H1 (cell line): ENCODE measurements around the gene PHACTR1. TPM values are rescaled to one million over a fixed set of nuclear protein-coding genes. Genes with fewer than 3 reads are reported as not detected.

Experiments
- CTCF ChIA-PET: fragments of 300-600 bp; sonication (Branson Sonifier 250); formaldehyde crosslinking; loops from one replicate; lab custom pipeline; 2021; ENCODE audit not compliant: partially characterized antibody; lab: Charles Lee
- POLR2A ChIA-PET: fragments of 300-600 bp; sonication (Branson Sonifier 250); formaldehyde crosslinking; loops from one replicate; lab custom pipeline; 2021; ENCODE audit warnings: inconsistent platforms; ENCODE audit not compliant: partially characterized antibody; lab: Charles Lee
- DNase-seq, 2 experiments: peaks; one replicate each; pipeline versions ENCODE4 v3.0.0 to v3.0.0-alpha.2; 2010 to 2022; ENCODE audit warnings: low spot score in 2 of 2, low read depth in 1 of 2, mixed read lengths in 1 of 2
- FAIRE-seq: peaks from 2 replicates; lab custom pipeline; 2011; peaks lifted over from hg19 to GRCh38; lab: Jason Lieb, UNC
- H2AFZ ChIP-seq: 2 replicates; pipeline ENCODE4 v1.8.1; 2012; ENCODE audit warnings: low read length, inconsistent platforms
- H2AK5ac ChIP-seq: 2 replicates; pipeline ENCODE4 v1.6.1; 2013; ENCODE audit warnings: low read depth, low read length
- H2BK120ac ChIP-seq: replicated peaks from 2 replicates; pipeline ENCODE3; 2013; ENCODE audit warnings: low read depth, low read length, inconsistent platforms
- H2BK12ac ChIP-seq: 2 replicates; pipeline ENCODE4 v1.6.1; 2013; ENCODE audit warnings: low read depth, low read length
- H2BK15ac ChIP-seq: 2 replicates; pipeline ENCODE4 v1.6.1; 2013; ENCODE audit warnings: low read length
- H2BK20ac ChIP-seq: 2 replicates; pipeline ENCODE4 v1.6.1; 2013; ENCODE audit warnings: low read length
- H2BK5ac ChIP-seq: 2 replicates; pipeline ENCODE4 v1.6.1; 2013; ENCODE audit warnings: low read depth, low read length
- H3K14ac ChIP-seq: 2 replicates; pipeline ENCODE4 v1.6.1; 2013; ENCODE audit warnings: inconsistent platforms; ENCODE audit not compliant: insufficient read length
- H3K18ac ChIP-seq: 2 replicates; pipeline ENCODE4 v1.6.1; 2013; ENCODE audit warnings: low read length; ENCODE audit errors: extremely low read depth
- H3K23ac ChIP-seq: 2 replicates; pipeline ENCODE4 v1.6.1; 2013; ENCODE audit warnings: inconsistent platforms; ENCODE audit not compliant: insufficient read length
- H3K23me2 ChIP-seq: 2 replicates; pipeline ENCODE4 v1.6.1; 2013; ENCODE audit warnings: low read depth, low read length
- H3K27ac ChIP-seq: 2 replicates; pipeline ENCODE4 v1.6.1; 2011; ENCODE audit warnings: low read depth, low read length, inconsistent platforms
- H3K27me3 ChIP-seq, 4 experiments: replicated peaks in 1 of 4; 1 replicate in 1 of 4; 2 replicates in 3 of 4; pipeline versions ENCODE4 v1.6.1 to v1.8.1; 2011 to 2013; ENCODE audit warnings: low read length in 3 of 4, mild to moderate bottlenecking in 3 of 4, inconsistent platforms in 2 of 4, mixed read lengths in 2 of 4, moderate library complexity in 1 of 4; ENCODE audit not compliant: control insufficient read depth in 3 of 4, insufficient read depth in 3 of 4; ENCODE audit errors: extremely low read depth in 1 of 4
- H3K36me3 ChIP-seq, 4 experiments: 2 replicates each; pipeline versions ENCODE4 v1.6.1 to v1.8.1; 2011 to 2013; ENCODE audit warnings: mild to moderate bottlenecking in 4 of 4, low read length in 3 of 4, moderate library complexity in 2 of 4, control low read depth in 1 of 4, inconsistent platforms in 1 of 4; ENCODE audit not compliant: insufficient read depth in 4 of 4, control insufficient read depth in 2 of 4
- H3K4ac ChIP-seq: replicated peaks from 2 replicates; pipeline ENCODE3; 2013; ENCODE audit warnings: low read length, low read depth, mixed read lengths, inconsistent platforms; ENCODE audit not compliant: insufficient read length
- H3K4me1 ChIP-seq, 4 experiments: replicated peaks in 1 of 4; 1 replicate in 1 of 4; 2 replicates in 3 of 4; pipeline versions ENCODE4 v1.6.1 to v1.8.1; 2011 to 2013; ENCODE audit warnings: low read length in 3 of 4, inconsistent platforms in 2 of 4, mixed read lengths in 1 of 4; ENCODE audit not compliant: insufficient read depth in 4 of 4, control insufficient read depth in 3 of 4
- H3K4me2 ChIP-seq, 2 experiments: 2 replicates each; pipeline versions ENCODE4 v1.6.1 to v1.8.1; 2011 to 2013; ENCODE audit warnings: low read depth in 2 of 2, low read length in 2 of 2, control low read depth in 1 of 2, inconsistent platforms in 1 of 2, mild to moderate bottlenecking in 1 of 2; ENCODE audit not compliant: insufficient read depth in 1 of 2
- H3K4me3 ChIP-seq, 4 experiments: fragments of 200-600, 300-600 bp in 1 of 4; sonication (generic), shearing (Covaris generic), sonication (Bioruptor Twin) in 1 of 4; 2 replicates each; pipeline versions ENCODE4 v1.5.1 to v1.8.1; 2011 to 2016; ENCODE audit warnings: low read length in 4 of 4, low read depth in 3 of 4, control low read depth in 2 of 4, inconsistent platforms in 2 of 4, mild to moderate bottlenecking in 2 of 4, mixed read lengths in 1 of 4, moderate library complexity in 1 of 4; ENCODE audit not compliant: insufficient read depth in 2 of 4; ENCODE audit errors: extremely low read depth in 1 of 4
- H3K56ac ChIP-seq: replicated peaks from 2 replicates; pipeline ENCODE3; 2013; ENCODE audit warnings: low read depth, mild to moderate bottlenecking, mixed read lengths, low read length, inconsistent platforms; ENCODE audit not compliant: insufficient read length
- H3K79me1 ChIP-seq: 2 replicates; pipeline ENCODE4 v1.6.1; 2013; ENCODE audit warnings: low read depth, low read length, control low read depth
- H3K79me2 ChIP-seq, 2 experiments: 2 replicates each; pipeline versions ENCODE4 v1.6.1 to v1.8.1; 2012 to 2013; ENCODE audit warnings: low read length in 2 of 2, mild to moderate bottlenecking in 2 of 2, inconsistent platforms in 1 of 2; ENCODE audit not compliant: insufficient read depth in 2 of 2, control insufficient read depth in 1 of 2
- H3K9ac ChIP-seq, 4 experiments: replicated peaks in 1 of 4; 1 replicate in 1 of 4; 2 replicates in 3 of 4; pipeline versions ENCODE4 v1.6.1 to v1.8.1; 2011 to 2013; ENCODE audit warnings: low read depth in 3 of 4, low read length in 3 of 4, control low read depth in 2 of 4, mild to moderate bottlenecking in 2 of 4, moderate library complexity in 2 of 4, inconsistent platforms in 1 of 4; ENCODE audit errors: extremely low read depth in 1 of 4
- H3K9me3 ChIP-seq, 2 experiments: 2 replicates each; pipeline versions ENCODE4 v1.6.1 to v1.8.1; 2012 to 2013; ENCODE audit warnings: mild to moderate bottlenecking in 2 of 2, moderate library complexity in 2 of 2, control low read depth in 1 of 2, inconsistent platforms in 1 of 2, low read depth in 1 of 2, low read length in 1 of 2, mixed read lengths in 1 of 2; ENCODE audit not compliant: insufficient read depth in 2 of 2
- H4K20me1 ChIP-seq, 2 experiments: replicated peaks in 1 of 2; 2 replicates each; pipeline versions ENCODE3 to v1.8.1; 2011 to 2013; ENCODE audit warnings: inconsistent platforms in 2 of 2, low read length in 2 of 2, mild to moderate bottlenecking in 1 of 2; ENCODE audit not compliant: insufficient read depth in 2 of 2, control insufficient read depth in 1 of 2
- H4K5ac ChIP-seq: 2 replicates; pipeline ENCODE4 v1.6.1; 2013; ENCODE audit warnings: low read length, low read depth, mixed read lengths, inconsistent platforms; ENCODE audit not compliant: insufficient read length
- H4K8ac ChIP-seq: 2 replicates; pipeline ENCODE4 v1.8.0; 2013; ENCODE audit warnings: mild to moderate bottlenecking, moderate library complexity, low read length, inconsistent platforms; ENCODE audit not compliant: insufficient read depth; ENCODE audit errors: extremely low read depth
- H4K91ac ChIP-seq: replicated peaks from 2 replicates; pipeline ENCODE3; 2013; ENCODE audit warnings: low read length, mixed read lengths, inconsistent platforms; ENCODE audit not compliant: insufficient read length
- JUN ChIP-seq: IDR thresholded peaks from 2 replicates; pipeline ENCODE4 v1.6.1; 2011; ENCODE audit warnings: low read depth, mild to moderate bottlenecking, improper control_type of control experiment, low read length
- NRF1 ChIP-seq: IDR thresholded peaks from 2 replicates; pipeline ENCODE4 v1.6.1; 2011; ENCODE audit warnings: mild to moderate bottlenecking, low read depth, low read length, improper control_type of control experiment
- SAP30 ChIP-seq: fragments of 300-600 bp; sonication (generic); IDR thresholded peaks from 2 replicates; pipeline ENCODE4 v1.7.1; 2012; ENCODE audit warnings: low read length, moderate library complexity, mild to moderate bottlenecking, inconsistent platforms; ENCODE audit not compliant: insufficient read depth, insufficient replicate concordance
- TBP ChIP-seq: IDR thresholded peaks from 2 replicates; pipeline ENCODE4 v1.6.1; 2011; ENCODE audit warnings: low read depth, low read length, improper control_type of control experiment
- WGBS, 2 experiments: shearing (Covaris generic) in 1 of 2; methylation state at CpG; one replicate each; pipeline versions ENCODE4 v1.1.6 to v1.1.7; 2013 to 2015; ENCODE audit warnings: low lambda C conversion rate in 2 of 2, mixed read lengths in 2 of 2, inconsistent platforms in 1 of 2, low coverage in 1 of 2, missing lambda C conversion rate in 1 of 2; ENCODE audit not compliant: insufficient replicate concordance in 2 of 2, insufficient coverage in 1 of 2, insufficient read length in 1 of 2; ENCODE audit errors: extremely low coverage in 1 of 2, missing lambda C conversion rate in 1 of 2; 5-methylcytosine and 5-hydroxymethylcytosine counted together
- polyA plus RNA-seq, 7 experiments: library from polyadenylated mRNA; depleted of rRNA in 3 of 7; stranded (reverse) in 5 of 7; unstranded in 2 of 7; fragments of >200 nt in 5 of 7; fragments of 200-250 nt in 2 of 7; gene quantifications; 1 replicate in 5 of 7; 2 replicates in 1 of 7; 4 replicates in 1 of 7; pipeline versions ENCODE4 v1.2.1 to v1.2.3, GENCODE V29; 2011 to 2013; ENCODE audit warnings: missing spikeins in 2 of 7, mixed read lengths in 2 of 7
- total RNA-seq: library from RNA; stranded (reverse); fragmentation: NEBNext Ultra II Directional; extraction: Animal tissue kit (Norgen Biotek cat#: 25700); gene quantifications from 2 replicates; pipeline ENCODE4 v1.2.1, GENCODE V29; 2021

Gene PHACTR1
- total and polyA plus RNA-seq, 2 of the 8 experiments (the other 6 are each of a cell fraction or from before 2014, with no cell fraction given), result 3.9 to 17.1 TPM

DNA sequence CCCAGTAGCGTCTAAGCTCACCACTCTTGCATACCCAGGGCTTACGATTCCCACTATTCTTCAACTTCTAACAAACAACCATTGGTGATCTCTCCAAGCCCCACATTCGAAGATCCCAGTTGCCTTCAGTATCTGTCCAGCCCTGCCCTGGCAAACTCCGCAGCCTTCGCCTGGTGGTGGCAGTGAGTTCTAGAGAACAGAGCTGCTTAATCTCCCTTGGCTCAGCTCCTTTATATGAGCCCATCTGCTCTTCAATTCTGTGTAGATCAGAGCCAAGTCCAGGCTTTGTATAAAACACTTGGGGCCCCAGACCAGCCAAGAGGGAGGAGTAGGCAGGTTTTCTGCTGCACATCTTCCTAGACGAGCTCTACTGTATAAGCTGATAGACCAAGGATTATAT, 193.3 kb downstream of the PHACTR1 start:
- no peak overlapping the region for H2BK120ac ChIP-seq
- 90% methylated on average over 6 of the region's 6 CpGs; no CpG with 5 or more reads in 1 of the 2 experiments for WGBS, 2 experiments
- no peak overlapping the region for H3K56ac ChIP-seq
- no peak overlapping the region for H3K18ac ChIP-seq
- H3K23me2 ChIP-seq, result no peaks in the 10 kb centered on the region
- H2AFZ ChIP-seq, result no peak overlapping the region
- no peak overlapping the region for H3K27ac ChIP-seq
- no peak overlapping the region for H4K5ac ChIP-seq
- no peaks in the 10 kb centered on the region for H3K36me3 ChIP-seq
- no peak for DNase-seq
- H3K9me3 ChIP-seq, result no peaks in the 10 kb centered on the region
- peaks cover 4% of the 10 kb centered on the region; the same call in 1 of the 2 replicates for H3K79me1 ChIP-seq
- H3K14ac ChIP-seq, result no peak overlapping the region
- no peak overlapping the region for H3K4me2 ChIP-seq
- H2BK12ac ChIP-seq, result no peak overlapping the region
- no peak overlapping the region for H3K4me3 ChIP-seq
- no peak overlapping the region for H4K91ac ChIP-seq
- H3K9ac ChIP-seq, result no peak overlapping the region
- H4K8ac ChIP-seq, result no peak overlapping the region
- FAIRE-seq, result no peak
- H4K20me1 ChIP-seq, result no peaks in the 10 kb centered on the region
- no peak overlapping the region for H2AK5ac ChIP-seq
- no peak overlapping the region for H3K4ac ChIP-seq
- no peak overlapping the region for H2BK20ac ChIP-seq
- H3K27me3 ChIP-seq, result no peaks in the 10 kb centered on the region
- H3K79me2 ChIP-seq, result no peaks in the 10 kb centered on the region
- peaks cover 0 to 8% (median 3%) of the 10 kb centered on the region in 4 experiments; a peak in 5 of 7 replicates for H3K4me1 ChIP-seq
- H3K23ac ChIP-seq, result no peak overlapping the region
- ChIA-PET POLR2A (no interaction called here), CTCF (interaction anchor here (0.7 to 3.6 kb wide), 6 partner anchors 10 to 367 kb away, joined by 3 to 23 read pairs (median 10); no protein-coding TSS in a partner anchor)
- no peak overlapping the region for H2BK5ac ChIP-seq
- no peak overlapping the region for H2BK15ac ChIP-seq
- no peak for TF ChIP-seq NRF1
- no peak for TF ChIP-seq JUN
- no peak for TF ChIP-seq TBP
- TF ChIP-seq SAP30, result no peak
